Osteocyte (in vitro differentiated cells): ENCODE results near the gene MAPK13. TPM values are rescaled to one million over a fixed set of nuclear protein-coding genes. Genes with fewer than 3 reads are reported as not detected.

Experiments used
- DNase-seq: peaks from one replicate; pipeline ENCODE4 v3.0.0; 2021; ENCODE audit warnings: mixed read lengths; ENCODE audit not compliant: unreplicated experiment; ENCODE audit errors: extremely low spot score
- H3K27ac Mint-ChIP-seq: one replicate; pipeline ENCODE4 v1.8.0; 2021; ENCODE audit warnings: mild to moderate bottlenecking, mixed read lengths; ENCODE audit not compliant: unreplicated experiment
- H3K27me3 Mint-ChIP-seq: one replicate; pipeline ENCODE4 v1.8.0; 2021; ENCODE audit warnings: mixed read lengths; ENCODE audit not compliant: unreplicated experiment
- H3K36me3 Mint-ChIP-seq: one replicate; pipeline ENCODE4 v1.8.0; 2021; ENCODE audit warnings: mixed read lengths; ENCODE audit not compliant: unreplicated experiment
- H3K4me1 Mint-ChIP-seq: one replicate; pipeline ENCODE4 v1.8.0; 2021; ENCODE audit warnings: mixed read lengths; ENCODE audit not compliant: unreplicated experiment
- H3K4me3 Mint-ChIP-seq: one replicate; pipeline ENCODE4 v1.8.0; 2021; ENCODE audit warnings: mild to moderate bottlenecking, moderate library complexity, mixed read lengths; ENCODE audit not compliant: unreplicated experiment
- H3K9me3 Mint-ChIP-seq: one replicate; pipeline ENCODE4 v1.8.0; 2021; ENCODE audit warnings: mixed read lengths; ENCODE audit not compliant: unreplicated experiment
- CTCF ChIP-seq: fragments of 200-600 bp; sonication (generic); IDR thresholded peaks from 2 replicates; pipeline ENCODE4 v1.5.0; 2021; ENCODE audit warnings: antibody characterized with exemption, mild to moderate bottlenecking, moderate library complexity
- total RNA-seq: library from RNA; stranded (reverse); gene quantifications from 2 replicates; pipeline ENCODE4 v1.2.1, GENCODE V29; 2021

The MAPK13 gene
- total RNA-seq, 1 donor from 2014 or later: 1.5 TPM

- H3K4me1 Mint-ChIP-seq: no peaks in the 10 kb centered on the region
- H3K4me3 Mint-ChIP-seq: no peak overlapping the region
- H3K27me3 Mint-ChIP-seq: peaks cover 41% of the 10 kb centered on the region
Observed at GRCh38 chr6:36184311-36184710, 54.0 kb downstream of the MAPK13 start.

GRCh38 chr6:36186199-36186598 is 55.9 kb downstream of the MAPK13 start:
- Mint-ChIP-seq H3K27ac (no peak overlapping the region), H3K4me3 (no peak overlapping the region), H3K4me1 (no peaks in the 10 kb centered on the region), H3K36me3 (peaks cover 2% of the 10 kb centered on the region), H3K9me3 (peaks cover 5% of the 10 kb centered on the region), H3K27me3 (peaks cover 26% of the 10 kb centered on the region)
- TF ChIP-seq CTCF: no peak
- no peak for DNase-seq

More at GRCh38 chr6:36184311-36184710, 54.0 kb downstream of the MAPK13 start:
- peaks cover 2% of the 10 kb centered on the region for H3K36me3 Mint-ChIP-seq
- no peak for DNase-seq
- peaks cover 5% of the 10 kb centered on the region for H3K9me3 Mint-ChIP-seq
- no peak overlapping the region for H3K27ac Mint-ChIP-seq
- TF ChIP-seq CTCF: no peak

GRCh38 chr6:36187446-36187845 is 57.1 kb downstream of the MAPK13 start:
- DNase-seq: no peak
- peaks cover 5% of the 10 kb centered on the region for H3K9me3 Mint-ChIP-seq
- H3K27ac Mint-ChIP-seq: no peak overlapping the region
- no peak for TF ChIP-seq CTCF
- peaks cover 27% of the 10 kb centered on the region for H3K27me3 Mint-ChIP-seq
- H3K4me1 Mint-ChIP-seq: no peaks in the 10 kb centered on the region
- no peak overlapping the region for H3K4me3 Mint-ChIP-seq
- peaks cover 2% of the 10 kb centered on the region for H3K36me3 Mint-ChIP-seq

Other genes starting within 250 kb of the MAPK13 start
- 36.0 and 39.1 TPM in 2 replicates for gene SRPK1, start 209.4 kb upstream of the MAPK13 start, total RNA-seq
- gene SLC26A8, start 105.9 kb upstream of the MAPK13 start, total RNA-seq: not detected in 2 replicates
- 38.8 and 39.2 TPM in 2 replicates for gene MAPK14, start 102.7 kb upstream of the MAPK13 start, total RNA-seq
- 29.4 and 36.2 TPM in 2 replicates for gene BRPF3, start 66.2 kb downstream of the MAPK13 start, total RNA-seq
- gene PNPLA1, start 139.5 kb downstream of the MAPK13 start, total RNA-seq: not detected in 2 replicates
- gene BNIP5, start 206.4 kb downstream of the MAPK13 start, total RNA-seq: not detected in 2 replicates